ENCODE data around the gene LAMC3.

- TF ChIP-seq CTCF (IDR thresholded peaks at IDR 0.05) (no peak), POLR2A (IDR thresholded peaks at IDR 0.05) (no peak)
These were observed 37.6 kb upstream of the LAMC3 start for GRCh38 chr9:130971294-130971849.

Data from right lobe of liver (tissue), 4 donors.